Measurements from ENCODE around the gene NAXD.
"Not testable (repeated sequence)": the region's sequence is repeated elsewhere in the genome, so short reads cannot be mapped to it uniquely, and the experiment has no call there.

Gene NAXD

DNA sequence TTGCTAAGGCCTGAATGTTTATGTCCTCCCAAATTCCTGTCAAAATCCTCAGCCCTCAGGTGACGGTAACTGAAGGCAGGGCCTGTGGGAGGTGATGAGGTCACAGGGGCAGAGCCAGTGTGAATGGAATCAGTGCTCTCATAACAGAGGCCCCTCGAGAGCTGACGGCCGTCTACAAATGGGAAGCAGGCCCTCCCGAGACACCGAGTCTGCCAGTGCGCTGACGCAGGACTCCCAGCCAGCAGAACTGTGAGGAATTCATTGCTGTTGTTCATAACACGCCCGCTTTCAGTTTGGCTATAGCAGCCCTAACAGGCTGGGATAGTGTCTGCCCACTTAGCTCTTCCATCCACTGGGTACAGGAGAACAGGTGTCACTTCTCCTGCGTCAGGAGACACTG is 49.3 kb downstream of the NAXD start:
- no peak for DNase-seq (ENCODE audit: low spot score)

- DNase-seq (ENCODE audit: low spot score), result no peak
Measured at GRCh38 chr13:110665491-110666254, 50.3 kb downstream of the NAXD start.

DNA sequence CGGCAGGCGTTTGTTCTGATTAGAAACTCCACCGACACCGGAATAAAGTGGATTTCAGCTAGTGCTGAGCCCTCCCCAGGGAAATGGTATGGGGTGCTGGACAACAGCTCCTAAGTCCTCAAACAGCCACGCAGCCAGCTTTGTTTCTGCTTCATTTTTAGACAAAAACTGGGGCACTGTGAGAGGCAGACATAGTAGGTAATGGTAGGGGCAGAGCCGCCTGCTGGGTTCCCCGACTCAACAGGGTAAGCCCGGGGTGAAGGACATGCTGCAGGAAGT is 50.8 kb downstream of the NAXD start:
- no peak for DNase-seq (ENCODE audit: low spot score)

DNA sequence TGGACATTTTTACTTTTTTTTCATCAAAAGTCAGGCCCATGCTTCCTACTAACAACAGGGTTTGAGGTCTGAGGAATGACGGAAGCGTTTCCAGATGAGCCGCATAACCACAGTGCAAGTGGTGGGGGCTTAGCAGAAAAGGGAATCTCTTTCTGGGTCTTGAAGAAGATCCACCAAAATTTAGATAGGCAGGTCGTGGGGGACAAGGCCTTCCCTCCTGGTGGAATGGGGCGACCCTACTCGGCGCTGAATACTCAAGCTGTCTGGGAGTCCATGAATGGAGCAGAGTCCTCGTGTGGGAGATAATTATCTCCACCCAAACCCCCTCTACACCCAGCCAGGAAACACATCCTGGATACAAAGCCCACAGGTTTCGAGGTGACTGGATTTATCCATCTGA is 53.7 kb downstream of the NAXD start:
- no peak for DNase-seq (ENCODE audit: low spot score)

DNA sequence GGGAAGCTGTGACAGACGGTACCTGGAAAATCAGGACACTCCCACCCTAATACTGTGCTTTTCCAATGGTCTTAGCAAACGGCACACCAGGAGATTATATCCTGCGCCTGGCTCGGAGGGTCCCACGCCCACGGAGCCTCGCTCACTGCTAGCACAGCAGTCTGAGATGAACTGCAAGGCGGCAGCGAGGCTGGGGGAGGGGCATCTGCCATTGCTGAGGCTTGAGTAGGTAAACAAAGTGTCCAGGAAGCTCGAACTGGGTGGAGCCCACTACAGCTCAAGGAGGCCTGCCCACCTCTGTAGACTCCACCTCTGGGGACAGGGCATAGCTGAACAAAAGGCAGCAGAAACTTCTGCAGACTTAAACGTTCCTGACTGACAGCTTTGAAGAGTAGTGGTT is 54.5 kb downstream of the NAXD start:
- DNase-seq (ENCODE audit: low spot score), result not testable (repeated sequence)

DNA sequence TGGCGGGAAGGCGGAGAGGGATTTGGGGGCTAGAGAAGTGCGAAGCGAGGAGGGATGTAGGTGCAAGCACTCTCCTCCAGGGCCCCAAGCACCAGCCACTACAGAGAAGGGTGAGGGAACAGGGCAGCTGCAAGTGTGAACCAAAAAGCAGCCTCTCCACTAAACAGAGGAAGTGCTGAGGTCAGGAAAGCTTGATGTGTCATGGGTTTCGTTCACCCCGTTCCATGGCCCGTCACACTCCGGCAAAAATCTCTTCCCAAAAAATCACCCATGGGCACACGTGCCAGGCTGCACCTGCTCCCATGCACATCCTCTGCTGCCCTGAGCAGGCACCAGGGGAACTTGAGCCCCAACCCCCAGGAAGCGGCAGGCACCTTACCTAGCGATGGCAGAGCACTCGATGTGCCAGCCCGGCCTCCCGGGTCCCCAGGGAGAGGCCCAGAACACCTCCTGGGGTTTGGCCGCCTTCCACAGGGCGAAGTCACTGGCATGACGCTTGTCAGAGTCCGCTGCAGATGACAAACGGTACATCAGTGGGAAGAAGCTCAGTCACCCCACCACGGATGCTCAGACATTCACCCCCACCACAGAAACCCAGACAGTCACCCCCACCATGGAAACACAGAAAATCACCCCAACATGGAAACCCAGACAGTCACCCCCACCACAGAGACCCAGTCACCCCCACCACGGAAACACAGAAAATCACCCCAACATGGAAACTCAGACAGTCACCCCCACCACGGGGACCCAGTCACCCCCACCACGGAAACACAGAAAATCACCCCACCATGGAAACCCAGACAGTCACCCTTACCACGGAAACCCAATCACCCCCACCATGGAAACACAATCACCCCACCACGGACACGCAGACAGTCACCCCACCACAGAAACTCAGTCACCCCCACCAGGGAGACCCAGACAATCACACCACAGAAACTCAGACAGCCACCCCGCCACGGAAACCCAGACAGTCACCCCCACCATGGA is 61.5 kb downstream of the NAXD start:
- DNase-seq (ENCODE audit: low spot score), result no peak

- DNase-seq (ENCODE audit: low spot score), result no peak
Measured at GRCh38 chr13:110677731-110678545, 62.6 kb downstream of the NAXD start.

GRCh38 chr13:110680852-110681251 is 65.5 kb downstream of the NAXD start:
- peak; percentile 39 for DNase-seq (ENCODE audit: low spot score)

- no peak for DNase-seq (ENCODE audit: low spot score)
Measured at GRCh38 chr13:110681868-110682550, 66.7 kb downstream of the NAXD start.

GRCh38 chr13:110682746-110683145 is 67.4 kb downstream of the NAXD start:
- DNase-seq (ENCODE audit: low spot score), result no peak

GRCh38 chr13:110683203-110683883 is 68.0 kb downstream of the NAXD start:
- no peak for DNase-seq (ENCODE audit: low spot score)

DNA sequence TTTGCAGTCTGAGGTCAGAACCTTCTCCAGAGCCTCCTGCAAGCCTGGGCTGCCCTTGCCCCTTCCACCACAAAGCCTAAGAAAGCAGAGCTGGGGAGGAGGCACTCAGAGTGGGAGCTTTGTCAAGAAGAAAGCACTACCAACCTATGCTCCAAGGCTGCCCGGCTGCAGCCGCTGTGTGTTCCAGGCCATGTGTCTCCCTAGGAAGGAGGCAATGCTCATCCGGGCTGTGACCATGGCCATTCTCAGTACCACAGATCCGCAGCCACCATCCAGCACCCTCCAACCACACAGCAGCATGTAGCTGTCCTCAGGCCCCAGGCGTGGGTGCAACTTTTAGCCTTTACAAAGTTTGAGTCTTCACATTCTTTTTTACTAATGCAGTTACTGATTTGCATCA is 68.6 kb downstream of the NAXD start:
- no peak for DNase-seq (ENCODE audit: low spot score)

GRCh38 chr13:110684388-110685056 is 69.2 kb downstream of the NAXD start:
- no peak for DNase-seq (ENCODE audit: low spot score)

DNA sequence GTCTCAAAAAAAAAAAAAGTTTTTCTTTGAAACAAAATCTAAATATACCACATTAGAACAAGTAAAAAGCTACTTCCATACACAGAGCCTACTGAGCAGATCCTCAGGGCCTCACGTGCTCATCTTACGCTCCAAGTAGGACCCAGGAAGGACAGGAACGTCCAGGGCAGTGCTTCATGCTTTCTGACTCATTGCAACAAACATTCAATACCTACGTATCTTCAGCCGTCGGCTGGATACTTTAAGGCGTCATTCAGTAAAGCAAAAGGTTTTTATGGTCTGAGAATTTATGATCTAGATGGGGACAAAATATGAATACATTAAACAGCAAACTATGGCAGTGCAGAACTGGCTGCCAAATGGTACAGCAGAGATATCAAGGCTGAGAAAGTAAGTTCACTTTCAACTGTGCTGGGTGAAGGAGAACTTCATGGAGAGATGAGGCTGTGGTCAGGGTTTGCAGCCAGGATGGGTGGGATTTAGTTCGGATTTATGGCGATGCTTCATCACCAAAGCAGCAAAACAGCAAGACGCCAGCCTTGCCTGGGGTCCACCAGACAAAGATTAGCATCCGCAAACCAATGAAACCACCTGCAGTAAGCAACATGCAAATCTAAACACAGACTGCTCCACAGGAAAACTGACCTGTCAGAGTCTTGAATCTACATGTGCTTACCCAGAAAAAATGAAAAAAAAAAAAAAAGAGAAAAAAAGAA is 70.1 kb downstream of the NAXD start:
- DNase-seq (ENCODE audit: low spot score), result no peak

- no peak for DNase-seq (ENCODE audit: low spot score)
Measured at GRCh38 chr13:110687736-110688135, 72.4 kb downstream of the NAXD start.

- no peak for DNase-seq (ENCODE audit: low spot score)
Measured at GRCh38 chr13:110689041-110689440, 73.7 kb downstream of the NAXD start.
